WTC11 (cell line): ENCODE results near the gene MPND. TPM values are rescaled to one million over a fixed set of nuclear protein-coding genes. Genes with fewer than 3 reads are reported as not detected.

ENCODE experiments used
- ATAC-seq: fragments of 200-7000 bp; cut with Tn5 transposase; 2 replicates; pipeline ENCODE4 v1.10.0; 2021; ENCODE audit warnings: mild to moderate bottlenecking, moderate library complexity
- CTCF ChIA-PET: fragments of 300-600 bp; sonication (Branson Sonifier 250); formaldehyde crosslinking; loops from one replicate; lab custom pipeline; 2021; ENCODE audit warnings: antibody characterized with exemption; lab: Charles Lee
- POLR2A ChIA-PET: fragments of 350-600 bp; sonication (Branson Sonifier 250); formaldehyde crosslinking; loops from one replicate; lab custom pipeline; 2021; ENCODE audit warnings: antibody characterized with exemption; lab: Charles Lee
- DNase-seq: peaks from one replicate; pipeline ENCODE4 v3.0.0; 2021; ENCODE audit warnings: low spot score
- H3K27ac Mint-ChIP-seq: 2 replicates; pipeline ENCODE4 v1.8.0; 2021; ENCODE audit warnings: mixed read lengths
- H3K27me3 Mint-ChIP-seq: 2 replicates; pipeline ENCODE4 v1.8.0; 2021; ENCODE audit warnings: low read depth, mild to moderate bottlenecking, moderate library complexity, mixed read lengths
- H3K36me3 Mint-ChIP-seq: 2 replicates; pipeline ENCODE4 v1.8.0; 2021; ENCODE audit warnings: mixed read lengths
- H3K4me1 Mint-ChIP-seq: 2 replicates; pipeline ENCODE4 v1.8.0; 2022; ENCODE audit warnings: mixed read lengths
- H3K4me3 Mint-ChIP-seq: 2 replicates; pipeline ENCODE4 v1.8.0; 2021; ENCODE audit warnings: mild to moderate bottlenecking, moderate library complexity, mixed read lengths
- H3K9me3 Mint-ChIP-seq: 2 replicates; pipeline ENCODE4 v1.8.0; 2021; ENCODE audit warnings: mixed read lengths
- AFF4 ChIP-seq: sonication (generic); formaldehyde crosslinking; IDR thresholded peaks from 2 replicates; pipeline ENCODE4 v1.8.1; 2023; ENCODE audit warnings: mild to moderate bottlenecking, missing genetic modification reagents, borderline replicate concordance
- AR ChIP-seq: fragments of 250-450 bp; sonication (Bioruptor Pico); IDR thresholded peaks from 2 replicates; pipeline ENCODE4 v1.9.0; 2021; ENCODE audit warnings: mild to moderate bottlenecking
- CREB1 ChIP-seq: sonication (generic); formaldehyde crosslinking; IDR thresholded peaks from 2 replicates; pipeline ENCODE4 v1.8.0; 2023; ENCODE audit warnings: mild to moderate bottlenecking, missing genetic modification reagents
- EMX1 ChIP-seq: fragments of 250-450 bp; sonication (Bioruptor Pico); IDR thresholded peaks from 2 replicates; pipeline ENCODE4 v1.8.0; 2021; ENCODE audit warnings: mild to moderate bottlenecking
- GABPB1 ChIP-seq: sonication (generic); formaldehyde crosslinking; IDR thresholded peaks from 2 replicates; pipeline ENCODE4 v1.8.1; 2023; ENCODE audit warnings: mild to moderate bottlenecking, missing genetic modification reagents
- GRHL2 ChIP-seq: fragments of 250-450 bp; sonication (Bioruptor Pico); IDR thresholded peaks from 2 replicates; pipeline ENCODE4 v1.8.0; 2022; ENCODE audit warnings: mild to moderate bottlenecking, moderate library complexity; ENCODE audit not compliant: insufficient replicate concordance, severe bottlenecking
- GTF2I ChIP-seq: fragments of 250-450 bp; sonication (Bioruptor Pico); conservative IDR thresholded peaks from 2 replicates; pipeline ENCODE4 v1.4.0; 2021; ENCODE audit warnings: mild to moderate bottlenecking
- IRF1 ChIP-seq: sonication (generic); formaldehyde crosslinking; IDR thresholded peaks from 2 replicates; pipeline ENCODE4 v1.8.0; 2023; ENCODE audit warnings: missing genetic modification reagents
- IRF2 ChIP-seq: sonication (generic); formaldehyde crosslinking; IDR thresholded peaks from 2 replicates; pipeline ENCODE4 v1.8.0; 2022; ENCODE audit warnings: low read depth, missing genetic modification reagents, borderline replicate concordance
- JUN ChIP-seq: sonication (generic); formaldehyde crosslinking; IDR thresholded peaks from 2 replicates; pipeline ENCODE4 v1.8.0; 2023; ENCODE audit warnings: mild to moderate bottlenecking, missing genetic modification reagents
- MLX ChIP-seq: sonication (generic); formaldehyde crosslinking; IDR thresholded peaks from 2 replicates; pipeline ENCODE4 v1.8.1; 2023; ENCODE audit warnings: mild to moderate bottlenecking, missing genetic modification reagents, moderate library complexity
- NR1H2 ChIP-seq: sonication (generic); formaldehyde crosslinking; IDR thresholded peaks from 2 replicates; pipeline ENCODE4 v1.9.0; 2021; ENCODE audit warnings: mild to moderate bottlenecking, moderate library complexity, missing genetic modification reagents
- NR3C1 ChIP-seq: sonication (generic); formaldehyde crosslinking; conservative IDR thresholded peaks from 2 replicates; pipeline ENCODE4 v1.8.1; 2023; ENCODE audit warnings: low read depth, mild to moderate bottlenecking, missing genetic modification reagents
- OVOL2 ChIP-seq: fragments of 250-450 bp; sonication (Bioruptor Pico); IDR thresholded peaks from 2 replicates; pipeline ENCODE4 v1.9.0; 2021; ENCODE audit warnings: mild to moderate bottlenecking, borderline replicate concordance
- SMAD4 ChIP-seq: sonication (generic); formaldehyde crosslinking; IDR thresholded peaks from 2 replicates; pipeline ENCODE4 v1.8.0; 2022; ENCODE audit warnings: mild to moderate bottlenecking, missing genetic modification reagents
- ZBTB43 ChIP-seq: sonication (generic); formaldehyde crosslinking; IDR thresholded peaks from 2 replicates; pipeline ENCODE4 v1.8.1; 2023; ENCODE audit warnings: mild to moderate bottlenecking, missing genetic modification reagents
- ZMAT4 ChIP-seq: fragments of 250-450 bp; sonication (Bioruptor Pico); IDR thresholded peaks from 2 replicates; pipeline ENCODE4 v1.9.0; 2021; ENCODE audit warnings: mild to moderate bottlenecking
- ZNF121 ChIP-seq: sonication (generic); formaldehyde crosslinking; IDR thresholded peaks from 2 replicates; pipeline ENCODE4 v1.8.0; 2023; ENCODE audit warnings: missing genetic modification reagents
- ZNF138 ChIP-seq: sonication (generic); formaldehyde crosslinking; conservative IDR thresholded peaks from 2 replicates; pipeline ENCODE4 v1.8.1; 2022; ENCODE audit warnings: mild to moderate bottlenecking, moderate library complexity, missing genetic modification reagents
- ZNF232 ChIP-seq: sonication (generic); formaldehyde crosslinking; IDR thresholded peaks from 2 replicates; pipeline ENCODE4 v1.8.0; 2022; ENCODE audit warnings: mild to moderate bottlenecking, missing genetic modification reagents
- ZNF263 ChIP-seq: sonication (generic); formaldehyde crosslinking; IDR thresholded peaks from 2 replicates; pipeline ENCODE4 v1.8.1; 2022; ENCODE audit warnings: low read depth, mild to moderate bottlenecking, moderate library complexity, missing genetic modification reagents
- ZNF317 ChIP-seq: sonication (generic); formaldehyde crosslinking; IDR thresholded peaks from 2 replicates; pipeline ENCODE4 v1.8.1; 2023; ENCODE audit warnings: low read depth, mild to moderate bottlenecking, moderate library complexity, missing genetic modification reagents, borderline replicate concordance
- ZNF416 ChIP-seq: fragments of 250-450 bp; sonication (Bioruptor Pico); IDR thresholded peaks from 2 replicates; pipeline ENCODE4 v1.9.0; 2021; ENCODE audit warnings: mild to moderate bottlenecking, inconsistent platforms
- ZNF423 ChIP-seq: fragments of 250-450 bp; sonication (Bioruptor Pico); IDR thresholded peaks from 2 replicates; pipeline ENCODE4 v2.1.2; 2022; ENCODE audit warnings: mild to moderate bottlenecking, moderate library complexity
- total RNA-seq: library from RNA; stranded (reverse); gene quantifications from 3 replicates; pipeline ENCODE4 v1.2.3, GENCODE V29; 2021

Gene MPND
- total RNA-seq, 1 experiment from 2014 or later = 28.3 TPM

- ChIA-PET POLR2A (interaction anchor here (1.0 kb wide), 1 partner anchor 10 kb away, joined by 4 read pairs; no protein-coding TSS in a partner anchor), CTCF (interaction anchor here (1.0 to 3.9 kb wide), 5 partner anchors 15 to 186 kb away, joined by 3 to 29 read pairs (median 5); no protein-coding TSS in a partner anchor)
- no peak for TF ChIP-seq ZNF317 (CRISPR knock-in tag)
- TF ChIP-seq ZNF416 (CRISPR knock-in tag) = no peak
- no peak for TF ChIP-seq GRHL2
- no peak for TF ChIP-seq OVOL2 (CRISPR knock-in tag)
- no peak for TF ChIP-seq AR (CRISPR knock-in tag)
- TF ChIP-seq MLX (CRISPR knock-in tag) = no peak
- TF ChIP-seq CREB1 = no peak
- no peak for TF ChIP-seq ZNF263 (CRISPR knock-in tag)
- Mint-ChIP-seq H3K9me3 (peaks cover 16% of the 10 kb centered on the region), H3K36me3 (peaks cover 18% of the 10 kb centered on the region), H3K27ac (peak overlapping the region; percentile 65), H3K4me3 (peak overlapping the region; percentile 67), H3K27me3 (peaks cover 24% of the 10 kb centered on the region), H3K4me1 (peaks cover 15% of the 10 kb centered on the region)
- no peak for ATAC-seq
- DNase-seq = no peak
Observed at GRCh38 chr19:4337906-4338440, 5.4 kb upstream of the MPND start.

- H3K27me3 Mint-ChIP-seq = peaks cover 23% of the 10 kb centered on the region
- POLR2A ChIA-PET = interaction anchor here (1.0 kb wide), 1 partner anchor 11 kb away, joined by 4 read pairs; no protein-coding TSS in a partner anchor
- peak within 1 kb of the TSS; percentile 65 for H3K27ac Mint-ChIP-seq
- DNase-seq (peak; percentile 52), ATAC-seq (no peak)
- CTCF ChIA-PET = interaction anchor here (0.6 to 3.9 kb wide), 6 partner anchors 14 to 185 kb away, joined by 3 to 29 read pairs (median 4); no protein-coding TSS in a partner anchor
- H3K4me3 Mint-ChIP-seq = peak within 1 kb of the TSS; percentile 67
- peaks cover 16% of the 10 kb centered on the region for H3K9me3 Mint-ChIP-seq
- peaks cover 18% of the 10 kb centered on the region for H3K36me3 Mint-ChIP-seq
- peaks cover 15% of the 10 kb centered on the region for H3K4me1 Mint-ChIP-seq
- TF ChIP-seq ZBTB43 (CRISPR knock-in tag) (no peak), SMAD4 (no peak), GABPB1 (no peak), NR3C1 (CRISPR knock-in tag) (no peak), ZMAT4 (CRISPR knock-in tag) (no peak), IRF2 (no peak), OVOL2 (CRISPR knock-in tag) (no peak), ZNF423 (no peak), EMX1 (CRISPR knock-in tag) (no peak), JUN (CRISPR knock-in tag) (no peak), NR1H2 (no peak), GTF2I (CRISPR knock-in tag) (no peak), AFF4 (no peak), IRF1 (CRISPR knock-in tag) (no peak), ZNF138 (CRISPR knock-in tag) (no peak), ZNF232 (CRISPR knock-in tag) (no peak), ZNF121 (CRISPR knock-in tag) (no peak)
Observed at GRCh38 chr19:4338441-4339355, 4.7 kb upstream of the MPND start, which contains the start of gene STAP2. Gene STAP2, minus strand, starts transcription at chr19:4338827. Its CDS starts 74 bp downstream, at chr19:4338753.
